ENCODE measurements around the gene NGLY1.

Gene NGLY1

DNA sequence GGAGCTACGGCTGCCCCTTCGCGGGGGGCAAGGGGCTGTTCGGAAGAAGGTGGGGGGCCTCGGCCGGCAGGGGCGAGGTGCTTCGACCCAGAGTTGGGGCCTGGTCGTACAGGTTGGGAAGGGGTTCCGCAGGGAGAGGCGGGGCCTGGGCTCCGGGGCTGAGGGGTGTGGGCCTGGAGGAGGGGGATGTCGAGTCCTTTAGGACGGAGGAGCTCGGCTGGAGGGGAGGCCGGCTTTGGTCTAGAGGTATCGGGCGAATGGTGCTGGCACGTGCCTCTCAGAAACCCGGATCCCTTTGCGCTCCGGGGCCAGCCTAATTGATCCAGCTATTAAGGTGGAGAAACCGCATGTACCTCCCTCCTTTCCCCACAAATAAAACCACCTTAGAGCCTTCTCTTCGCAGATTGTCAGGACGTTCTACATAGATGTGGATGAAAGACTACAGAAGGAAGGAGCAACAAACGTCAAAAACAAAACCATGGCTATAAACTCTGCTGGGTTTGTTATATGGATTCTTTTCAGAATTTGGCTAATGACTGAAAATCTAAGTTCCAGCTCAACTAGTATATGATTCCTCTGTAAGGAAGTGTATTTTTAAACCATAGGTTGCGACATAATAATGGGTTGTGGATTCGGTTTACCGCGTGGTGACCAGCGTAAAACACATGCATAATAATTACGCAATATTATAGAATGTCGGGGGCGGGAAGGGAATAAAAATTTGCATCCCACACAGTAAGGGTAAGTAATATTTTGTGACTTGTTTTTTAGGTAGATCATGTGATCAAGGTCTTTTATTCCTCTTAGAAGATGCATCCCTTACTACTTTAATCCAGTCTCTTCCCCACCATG lies 644 bp upstream of the NGLY1 start:
- DNase-seq (ENCODE audit: low read depth): peak; percentile 45
- peak overlapping the region; percentile 78 for H3K4me3 ChIP-seq (ENCODE audit: low read depth, low read length)
- TF ChIP-seq, protein P1, sequence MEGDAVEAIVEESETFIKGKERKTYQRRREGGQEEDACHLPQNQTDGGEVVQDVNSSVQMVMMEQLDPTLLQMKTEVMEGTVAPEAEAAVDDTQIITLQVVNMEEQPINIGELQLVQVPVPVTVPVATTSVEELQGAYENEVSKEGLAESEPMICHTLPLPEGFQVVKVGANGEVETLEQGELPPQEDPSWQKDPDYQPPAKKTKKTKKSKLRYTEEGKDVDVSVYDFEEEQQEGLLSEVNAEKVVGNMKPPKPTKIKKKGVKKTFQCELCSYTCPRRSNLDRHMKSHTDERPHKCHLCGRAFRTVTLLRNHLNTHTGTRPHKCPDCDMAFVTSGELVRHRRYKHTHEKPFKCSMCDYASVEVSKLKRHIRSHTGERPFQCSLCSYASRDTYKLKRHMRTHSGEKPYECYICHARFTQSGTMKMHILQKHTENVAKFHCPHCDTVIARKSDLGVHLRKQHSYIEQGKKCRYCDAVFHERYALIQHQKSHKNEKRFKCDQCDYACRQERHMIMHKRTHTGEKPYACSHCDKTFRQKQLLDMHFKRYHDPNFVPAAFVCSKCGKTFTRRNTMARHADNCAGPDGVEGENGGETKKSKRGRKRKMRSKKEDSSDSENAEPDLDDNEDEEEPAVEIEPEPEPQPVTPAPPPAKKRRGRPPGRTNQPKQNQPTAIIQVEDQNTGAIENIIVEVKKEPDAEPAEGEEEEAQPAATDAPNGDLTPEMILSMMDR (conservative IDR thresholded peaks at IDR 0.05; ENCODE audit: low read depth, low read length): no peak

DNA sequence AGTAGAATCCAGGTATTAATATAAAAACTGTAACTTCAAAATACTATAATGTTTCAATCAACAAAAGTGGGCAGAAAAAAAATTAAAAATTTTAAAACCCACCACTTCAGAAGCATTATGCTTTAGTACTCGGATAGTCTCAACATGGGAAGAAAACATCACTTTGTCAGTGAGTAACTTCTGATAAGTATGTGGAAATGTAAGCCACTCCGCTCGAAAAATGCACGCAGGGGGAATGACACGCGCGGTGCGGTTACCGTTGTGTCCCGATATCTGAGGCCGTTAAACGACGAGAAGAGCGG lies 656 bp downstream of the NGLY1 start:
- H3K4me3 ChIP-seq (ENCODE audit: low read depth, low read length): peak overlapping the region; percentile 88
- DNase-seq (ENCODE audit: low read depth): no peak
- TF ChIP-seq, protein P1 (conservative IDR thresholded peaks at IDR 0.05; ENCODE audit: low read depth, low read length): no peak

DNA sequence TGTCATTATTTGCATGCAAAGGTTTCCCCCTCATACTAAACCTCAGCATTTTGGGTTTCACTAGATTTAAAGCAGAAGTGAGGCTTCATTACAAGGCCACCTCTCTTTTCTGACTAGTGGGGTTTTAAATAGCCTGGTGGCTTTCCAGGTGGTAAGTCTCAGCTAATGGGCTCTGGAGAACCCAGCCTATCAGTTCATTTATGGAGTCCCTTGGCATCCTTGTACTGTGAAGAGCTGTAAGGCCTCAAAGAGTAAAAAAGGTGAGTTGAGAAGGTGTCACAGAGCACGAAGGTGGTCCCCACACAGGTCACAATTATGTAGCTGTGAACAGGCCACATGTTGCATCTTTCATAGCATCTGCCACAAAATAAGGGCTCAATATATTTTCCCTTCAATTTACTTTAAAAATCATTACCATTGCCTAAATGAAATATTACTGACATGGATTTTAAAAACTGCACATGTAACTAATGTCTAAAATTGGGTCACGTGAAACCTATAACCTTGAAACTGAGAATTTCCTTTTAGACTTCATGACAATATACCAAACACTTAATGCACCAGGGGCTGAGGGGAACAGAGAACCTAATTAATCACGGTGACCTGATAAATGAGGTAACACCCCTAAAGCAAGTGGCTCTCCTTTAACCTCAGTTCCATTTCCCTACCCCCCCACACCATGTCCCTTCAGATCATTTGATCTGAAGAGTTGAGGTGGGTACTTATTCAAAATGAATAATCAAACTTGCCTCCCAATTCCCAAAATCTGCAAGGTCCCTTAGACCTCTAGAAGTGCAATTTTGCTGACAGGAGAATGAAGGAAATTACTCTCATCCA lies 1.3 kb downstream of the NGLY1 start:
- DNase-seq (ENCODE audit: low read depth): no peak
- TF ChIP-seq, protein P1 (conservative IDR thresholded peaks at IDR 0.05; ENCODE audit: low read depth, low read length): no peak
- H3K4me3 ChIP-seq (ENCODE audit: low read depth, low read length): peak overlapping the region; percentile 88

DNA sequence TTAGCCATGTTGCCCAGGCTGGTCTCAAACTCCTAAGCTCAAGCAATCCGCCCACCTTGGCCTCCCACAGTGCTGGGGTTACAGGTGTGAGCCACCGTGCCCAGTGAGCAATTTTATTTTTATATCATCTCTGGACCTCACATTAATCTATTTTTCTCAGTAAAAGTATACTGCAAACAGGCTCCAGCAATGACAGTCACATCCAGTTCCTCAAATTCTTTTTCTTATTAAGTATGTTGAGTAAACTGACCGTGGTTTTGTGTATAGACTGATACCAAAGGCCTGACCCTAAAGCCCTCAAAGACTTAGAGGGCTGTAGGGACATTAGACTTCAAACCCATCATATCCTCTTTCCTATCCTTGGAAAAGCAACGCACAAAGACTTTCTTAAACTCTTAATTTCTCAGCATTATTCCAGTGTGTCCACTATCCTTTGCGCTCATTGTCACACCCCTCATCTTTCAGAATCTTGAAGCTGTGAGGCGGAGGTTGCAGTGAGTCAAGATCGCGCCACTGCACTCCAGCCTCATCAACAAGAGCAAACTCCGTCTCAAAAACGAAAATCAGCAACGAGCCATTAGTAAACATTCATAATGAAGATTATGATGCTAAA lies 2.0 kb downstream of the NGLY1 start:
- DNase-seq (ENCODE audit: low read depth): no peak
- H3K4me3 ChIP-seq (ENCODE audit: low read depth, low read length): no peak overlapping the region
- TF ChIP-seq, protein P1 (conservative IDR thresholded peaks at IDR 0.05; ENCODE audit: low read depth, low read length): no peak

DNA sequence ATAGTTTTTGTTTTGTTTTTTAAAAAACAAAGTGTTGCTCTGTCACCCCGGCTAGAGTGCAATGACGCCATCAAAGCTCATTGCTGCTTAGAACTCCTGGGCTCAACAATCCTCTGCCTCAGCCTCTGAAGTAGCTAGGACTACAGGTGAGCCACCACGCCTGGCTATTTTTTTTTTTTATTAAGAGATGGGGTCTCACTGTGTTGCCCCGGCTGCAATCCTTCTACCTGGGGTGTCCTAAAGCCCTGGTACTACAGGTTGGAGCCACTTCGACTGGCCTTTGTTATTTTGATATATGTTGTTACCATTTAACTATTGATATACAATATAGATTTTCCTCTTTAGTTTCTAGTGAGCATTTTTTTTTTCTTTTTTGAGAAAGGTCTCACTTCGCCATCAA lies 2.6 kb downstream of the NGLY1 start:
- no peak for DNase-seq (ENCODE audit: low read depth)
- TF ChIP-seq, protein P1 (conservative IDR thresholded peaks at IDR 0.05; ENCODE audit: low read depth, low read length): no peak
- no peak overlapping the region for H3K4me3 ChIP-seq (ENCODE audit: low read depth, low read length)

DNA sequence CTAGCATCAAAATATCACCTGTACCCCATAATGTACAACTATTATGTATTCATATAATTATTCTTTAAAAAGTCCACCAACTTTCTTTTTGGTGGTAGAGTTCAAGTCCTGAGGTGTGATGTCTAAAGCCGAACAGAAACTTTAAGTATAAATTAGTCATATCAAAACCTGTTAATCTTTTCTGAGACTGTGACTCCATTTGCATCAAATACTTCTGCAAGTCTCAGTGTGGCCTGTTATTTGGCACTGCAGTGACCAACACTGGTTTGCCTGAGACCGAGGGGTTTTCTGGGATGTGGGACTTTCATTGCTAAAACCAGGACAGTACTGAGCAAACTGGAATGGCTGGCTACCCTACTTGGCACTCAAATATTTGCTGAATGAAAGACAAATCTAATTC lies 7.3 kb downstream of the NGLY1 start:
- DNase-seq (ENCODE audit: low read depth): no peak
- no peak overlapping the region for H3K4me3 ChIP-seq (ENCODE audit: low read depth, low read length)
- TF ChIP-seq, protein P1 (conservative IDR thresholded peaks at IDR 0.05; ENCODE audit: low read depth, low read length): no peak

Measured in choroid plexus epithelial cell (primary cell).